GM10248 (cell line): ENCODE results near the gene MYH13.

Experiments used
- CTCF ChIA-PET: fragments of 300-600 bp; sonication (Branson Sonifier 250); formaldehyde crosslinking; extraction: SDS; loops from one replicate; lab custom pipeline; 2021; ENCODE audit warnings: antibody characterized with exemption; lab: Yijun Ruan, JAX
- POLR2A ChIA-PET: fragments of 350-650 bp; sonication (Branson Sonifier 250); formaldehyde crosslinking; extraction: SDS; loops from one replicate; lab custom pipeline; 2020; ENCODE audit warnings: antibody characterized with exemption; lab: Yijun Ruan, JAX
- DNase-seq: peaks from one replicate; pipeline ENCODE4 v3.0.0; 2012; ENCODE audit errors: extremely low spot score
- TF ChIP-seq, protein P1 (sequence below): IDR thresholded peaks from 2 replicates; pipeline ENCODE4 v1.5.1; 2012; ENCODE audit warnings: mild to moderate bottlenecking, low read depth; ENCODE audit errors: extremely low read depth, missing control alignments, control extremely low read depth

Gene MYH13

DNA sequence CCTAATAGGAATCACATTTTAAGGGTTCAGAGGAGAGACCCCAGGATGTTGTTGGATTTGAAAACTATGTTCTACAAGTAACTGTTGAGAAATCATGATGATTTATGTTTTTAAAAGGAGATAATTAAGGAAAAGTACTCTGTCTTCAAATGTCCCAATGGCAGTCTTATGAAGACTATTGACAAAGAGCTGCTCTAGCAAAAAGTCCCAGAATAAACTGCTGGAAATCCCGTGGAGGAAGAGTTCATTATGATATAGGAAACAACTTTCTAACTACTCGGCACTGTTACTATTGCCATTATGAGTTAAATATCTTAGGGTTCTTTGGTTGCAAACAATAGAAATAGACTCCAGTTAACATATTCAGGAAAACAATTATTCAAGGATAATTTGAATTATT lies 108.8 kb downstream of the MYH13 start:
- ChIA-PET CTCF (interaction anchor here (1.2 to 1.5 kb wide), 2 partner anchors 11 to 350 kb away, joined by 3 to 4 read pairs; no protein-coding TSS in a partner anchor), POLR2A (no interaction called here)
- DNase-seq = no peak
- TF ChIP-seq, protein P1, sequence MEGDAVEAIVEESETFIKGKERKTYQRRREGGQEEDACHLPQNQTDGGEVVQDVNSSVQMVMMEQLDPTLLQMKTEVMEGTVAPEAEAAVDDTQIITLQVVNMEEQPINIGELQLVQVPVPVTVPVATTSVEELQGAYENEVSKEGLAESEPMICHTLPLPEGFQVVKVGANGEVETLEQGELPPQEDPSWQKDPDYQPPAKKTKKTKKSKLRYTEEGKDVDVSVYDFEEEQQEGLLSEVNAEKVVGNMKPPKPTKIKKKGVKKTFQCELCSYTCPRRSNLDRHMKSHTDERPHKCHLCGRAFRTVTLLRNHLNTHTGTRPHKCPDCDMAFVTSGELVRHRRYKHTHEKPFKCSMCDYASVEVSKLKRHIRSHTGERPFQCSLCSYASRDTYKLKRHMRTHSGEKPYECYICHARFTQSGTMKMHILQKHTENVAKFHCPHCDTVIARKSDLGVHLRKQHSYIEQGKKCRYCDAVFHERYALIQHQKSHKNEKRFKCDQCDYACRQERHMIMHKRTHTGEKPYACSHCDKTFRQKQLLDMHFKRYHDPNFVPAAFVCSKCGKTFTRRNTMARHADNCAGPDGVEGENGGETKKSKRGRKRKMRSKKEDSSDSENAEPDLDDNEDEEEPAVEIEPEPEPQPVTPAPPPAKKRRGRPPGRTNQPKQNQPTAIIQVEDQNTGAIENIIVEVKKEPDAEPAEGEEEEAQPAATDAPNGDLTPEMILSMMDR = no peak

DNA sequence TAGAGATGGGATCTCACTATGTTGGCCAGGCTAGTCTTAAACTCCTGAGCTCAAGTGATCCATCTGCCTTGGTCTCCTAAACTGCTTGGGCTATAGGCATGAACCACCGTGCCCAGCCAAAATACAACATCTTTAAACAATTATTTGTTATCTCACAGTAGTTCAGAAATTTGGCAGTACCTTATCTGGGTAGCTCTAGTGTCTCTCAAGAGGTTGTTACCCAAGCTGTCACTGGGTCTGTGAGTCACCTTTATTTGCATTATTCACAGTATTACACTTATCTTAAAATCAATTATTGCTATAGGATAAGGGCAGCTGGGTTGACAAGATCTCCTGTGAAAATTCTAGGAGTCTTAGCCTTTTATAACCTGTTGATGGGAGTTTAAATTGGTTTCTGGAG lies 110.4 kb downstream of the MYH13 start:
- DNase-seq = no peak
- ChIA-PET POLR2A (no interaction called here), CTCF (no interaction called here)
- TF ChIP-seq, protein P1 = no peak

DNA sequence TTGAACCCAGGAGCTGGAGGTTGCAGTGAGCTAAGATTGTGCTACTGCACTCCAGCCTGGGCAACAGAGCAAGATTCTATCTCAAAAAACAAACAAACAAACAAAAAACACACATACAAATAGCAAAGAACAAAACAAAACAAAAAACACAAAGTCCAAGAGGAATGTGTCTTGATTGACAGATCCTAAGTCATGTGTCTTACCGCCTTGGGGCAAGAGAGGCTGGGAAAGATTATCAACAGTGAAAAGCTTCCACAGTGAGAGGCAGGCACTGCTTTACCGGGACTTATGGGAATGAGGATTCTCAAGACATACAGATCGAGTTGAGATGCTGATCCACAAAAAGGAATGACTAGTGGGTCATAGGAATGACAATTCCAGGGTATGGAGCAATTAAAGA lies 111.7 kb downstream of the MYH13 start:
- TF ChIP-seq, protein P1 = no peak
- DNase-seq = no peak
- CTCF ChIA-PET = no interaction called here
- POLR2A ChIA-PET = no interaction called here

DNA sequence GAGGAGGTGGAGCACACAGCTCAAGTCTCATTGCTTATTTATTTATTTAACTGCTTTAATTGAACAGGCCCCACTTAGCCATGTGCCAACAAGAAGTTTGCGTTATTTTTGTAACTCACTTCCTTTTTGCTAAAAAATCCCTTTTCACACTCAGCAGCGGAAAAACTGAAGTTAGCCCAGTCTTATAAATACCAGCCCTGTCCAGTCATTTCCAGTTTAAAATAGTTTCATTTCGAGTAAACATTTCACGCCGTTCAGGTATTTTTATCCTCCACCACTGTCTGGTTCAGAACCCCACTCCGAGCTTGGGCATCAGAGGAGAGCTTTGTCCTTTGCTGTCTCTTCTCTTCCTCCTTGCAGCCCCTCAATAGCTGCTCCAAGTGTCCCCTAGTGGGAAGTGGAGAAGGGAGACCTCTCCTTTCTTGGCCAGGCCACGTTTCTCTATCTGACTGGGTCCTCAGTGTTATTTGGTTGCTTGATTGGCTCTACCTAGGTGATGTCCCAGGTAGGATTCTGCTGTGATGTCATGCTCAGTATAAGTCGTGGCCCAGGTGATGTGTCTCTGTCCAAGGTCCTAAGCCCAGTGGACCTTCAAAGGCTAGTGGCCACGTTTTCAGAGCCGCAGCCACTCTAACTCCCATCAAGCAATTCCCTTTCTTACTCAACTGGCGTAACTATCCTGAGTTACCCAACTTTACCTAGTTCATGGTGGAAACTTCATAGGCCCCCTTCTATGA lies 121.4 kb downstream of the MYH13 start:
- CTCF ChIA-PET = interaction anchor here (1.4 kb wide), 1 partner anchor 128 kb away, joined by 3 read pairs; no protein-coding TSS in a partner anchor
- peak; percentile 49 for DNase-seq
- POLR2A ChIA-PET = no interaction called here
- TF ChIP-seq, protein P1 = no peak
